GM18502 (cell line): ENCODE data around the gene ZNF619.
"Not testable (repeated sequence)": the region's sequence is repeated elsewhere in the genome, so short reads cannot be mapped to it uniquely, and the experiment has no call there.

Experiments
- ATAC-seq: cut with Tn5 transposase; IDR thresholded peaks from one replicate; pipeline ENCODE4 v1.9.1; 2021; ENCODE audit warnings: mild to moderate bottlenecking; ENCODE audit not compliant: unreplicated experiment, poor library complexity

ZNF619 gene

GRCh38 chr3:40476478-40477470, at the start of gene ZNF619:
Gene ZNF619, plus strand, starts transcription at chr3:40477122. Its CDS starts 858 bp downstream, at chr3:40477980.
- peak; percentile 85 for ATAC-seq

- ATAC-seq = no peak
Measured at GRCh38 chr3:40432793-40433192, 44.1 kb upstream of the ZNF619 start.

- no peak for ATAC-seq
Measured at GRCh38 chr3:40437889-40438288, 39.0 kb upstream of the ZNF619 start.

- no peak for ATAC-seq
Measured at GRCh38 chr3:40445062-40445461, 31.9 kb upstream of the ZNF619 start.

GRCh38 chr3:40445880-40446279, 31.0 kb upstream of the ZNF619 start:
- no peak for ATAC-seq

- no peak for ATAC-seq
Measured at GRCh38 chr3:40450438-40450837, 26.5 kb upstream of the ZNF619 start.

- no peak for ATAC-seq
Measured at GRCh38 chr3:40451551-40451950, 25.4 kb upstream of the ZNF619 start.

- ATAC-seq = no peak
Measured at GRCh38 chr3:40452057-40452456, 24.9 kb upstream of the ZNF619 start.

- ATAC-seq = no peak
Measured at GRCh38 chr3:40452562-40452875, 24.4 kb upstream of the ZNF619 start.

GRCh38 chr3:40452876-40453730, 23.8 kb upstream of the ZNF619 start:
- ATAC-seq = peak; percentile 95

- ATAC-seq = no peak
Measured at GRCh38 chr3:40453933-40454332, 23.0 kb upstream of the ZNF619 start.

- ATAC-seq = no peak
Measured at GRCh38 chr3:40455328-40455727, 21.6 kb upstream of the ZNF619 start.

- no peak for ATAC-seq
Measured at GRCh38 chr3:40456279-40456939, 20.5 kb upstream of the ZNF619 start.

GRCh38 chr3:40456940-40457823, 19.7 kb upstream of the ZNF619 start, which contains the start of gene RPL14:
Gene RPL14, plus strand, starts transcription at chr3:40457339. Its CDS starts 133 bp downstream, at chr3:40457472.
- peak; percentile 68 for ATAC-seq

GRCh38 chr3:40458473-40458872, 18.4 kb upstream of the ZNF619 start:
- no peak for ATAC-seq

GRCh38 chr3:40460481-40460880, 16.4 kb upstream of the ZNF619 start:
- ATAC-seq = not testable (repeated sequence)

GRCh38 chr3:40461161-40461560, 15.8 kb upstream of the ZNF619 start:
- ATAC-seq = no peak

- not testable (repeated sequence) for ATAC-seq
Measured at GRCh38 chr3:40462838-40463237, 14.1 kb upstream of the ZNF619 start.

GRCh38 chr3:40463579-40463978, 13.3 kb upstream of the ZNF619 start:
- ATAC-seq = no peak
